HEK293 (cell line): ENCODE measurements around the gene MMP21.

Experiments
- BCL11B ChIP-seq: fragments of 450-650 bp; formaldehyde crosslinking; IDR thresholded peaks from 2 replicates; pipeline ENCODE4 v1.5.1; 2016; ENCODE audit warnings: low read depth, missing biosample characterization, missing genetic modification characterization
- GFI1B ChIP-seq: fragments of 450-650 bp; formaldehyde crosslinking; IDR thresholded peaks from 2 replicates; pipeline ENCODE4 v1.5.1; 2016; ENCODE audit warnings: missing biosample characterization, missing genetic modification characterization
- GLIS1 ChIP-seq: fragments of 450-650 bp; formaldehyde crosslinking; IDR thresholded peaks from 2 replicates; pipeline ENCODE4 v1.5.1; 2016; ENCODE audit warnings: missing biosample characterization, missing genetic modification characterization
- GLIS2 ChIP-seq: fragments of 450-650 bp; formaldehyde crosslinking; IDR thresholded peaks from 2 replicates; pipeline ENCODE4 v1.5.1; 2016; ENCODE audit warnings: missing biosample characterization, missing genetic modification characterization
- HOXA7 ChIP-seq: sonication (generic); formaldehyde crosslinking; IDR thresholded peaks from 2 replicates; pipeline ENCODE4 v1.8.1; 2022; ENCODE audit warnings: missing genetic modification reagents, borderline replicate concordance
- KLF16 ChIP-seq: fragments of 450-650 bp; formaldehyde crosslinking; IDR thresholded peaks from 2 replicates; pipeline ENCODE4 v1.5.1; 2017; ENCODE audit warnings: missing biosample characterization, missing genetic modification characterization
- SCRT1 ChIP-seq: fragments of 450-650 bp; formaldehyde crosslinking; IDR thresholded peaks from 2 replicates; pipeline ENCODE4 v1.5.1; 2016; ENCODE audit warnings: missing biosample characterization, missing genetic modification characterization, borderline replicate concordance
- SP7 ChIP-seq: fragments of 450-650 bp; formaldehyde crosslinking; IDR thresholded peaks from 2 replicates; pipeline ENCODE4 v1.5.1; 2016; ENCODE audit warnings: missing biosample characterization, missing genetic modification characterization
- TCF7L2 ChIP-seq: IDR thresholded peaks from 2 replicates; pipeline ENCODE4 v1.6.1; 2011; ENCODE audit warnings: low read depth, mild to moderate bottlenecking, inconsistent platforms, low read length, moderate library complexity, borderline replicate concordance
- ZBTB11 ChIP-seq: fragments of 450-650 bp; formaldehyde crosslinking; conservative IDR thresholded peaks from 2 replicates; pipeline ENCODE4 v1.5.1; 2016; ENCODE audit warnings: low read depth, missing biosample characterization, missing genetic modification characterization
- ZBTB8A ChIP-seq: fragments of 450-650 bp; formaldehyde crosslinking; IDR thresholded peaks from 2 replicates; pipeline ENCODE4 v1.5.1; 2016; ENCODE audit warnings: missing biosample characterization, missing genetic modification characterization
- ZNF112 ChIP-seq: fragments of 450-650 bp; formaldehyde crosslinking; IDR thresholded peaks from 2 replicates; pipeline ENCODE4 v1.5.0; 2017; ENCODE audit warnings: missing biosample characterization, missing genetic modification characterization
- ZNF140 ChIP-seq: fragments of 450-650 bp; formaldehyde crosslinking; IDR thresholded peaks from 2 replicates; pipeline ENCODE4 v1.5.1; 2016; ENCODE audit warnings: missing biosample characterization, missing genetic modification characterization
- ZNF155 ChIP-seq: fragments of 450-650 bp; formaldehyde crosslinking; IDR thresholded peaks from 2 replicates; pipeline ENCODE4 v1.5.1; 2016; ENCODE audit warnings: missing biosample characterization, missing genetic modification characterization
- ZNF169 ChIP-seq: fragments of 450-650 bp; formaldehyde crosslinking; IDR thresholded peaks from 2 replicates; pipeline ENCODE4 v1.5.1; 2016; ENCODE audit warnings: missing biosample characterization, missing genetic modification characterization
- ZNF175 ChIP-seq: fragments of 450-650 bp; formaldehyde crosslinking; IDR thresholded peaks from 2 replicates; pipeline ENCODE4 v1.5.1; 2016; ENCODE audit warnings: missing biosample characterization, missing genetic modification characterization
- ZNF184 ChIP-seq: fragments of 450-650 bp; IDR thresholded peaks from 2 replicates; pipeline ENCODE4 v1.5.1; 2018; ENCODE audit warnings: missing biosample characterization, mild to moderate bottlenecking, missing genetic modification characterization
- ZNF274 ChIP-seq, 2 experiments: fragments of 200-500 bp in 1 of 2; fragments of 450-650 bp in 1 of 2; sonication (Bioruptor generic) in 1 of 2; formaldehyde crosslinking in 1 of 2; IDR thresholded peaks; 2 replicates each; pipeline versions ENCODE4 v1.5.1 to v1.6.1; 2014 to 2016; ENCODE audit warnings: borderline replicate concordance in 1 of 2, inconsistent platforms in 1 of 2, low read length in 1 of 2, missing biosample characterization in 1 of 2, missing genetic modification characterization in 1 of 2
- ZNF311 ChIP-seq: fragments of 450-650 bp; formaldehyde crosslinking; IDR thresholded peaks from 2 replicates; pipeline ENCODE4 v1.5.1; 2017; ENCODE audit warnings: missing biosample characterization, missing genetic modification characterization, borderline replicate concordance
- ZNF518A ChIP-seq: fragments of 450-650 bp; formaldehyde crosslinking; conservative IDR thresholded peaks from 2 replicates; pipeline ENCODE4 v1.5.1; 2016; ENCODE audit warnings: low read depth, missing biosample characterization, missing genetic modification characterization
- ZNF560 ChIP-seq: fragments of 450-650 bp; formaldehyde crosslinking; IDR thresholded peaks from 2 replicates; pipeline ENCODE4 v1.5.1; 2017; ENCODE audit warnings: missing biosample characterization, missing genetic modification characterization, borderline replicate concordance
- ZNF624 ChIP-seq: fragments of 450-650 bp; formaldehyde crosslinking; IDR thresholded peaks from 2 replicates; pipeline ENCODE4 v1.5.1; 2017; ENCODE audit warnings: missing biosample characterization, missing genetic modification characterization
- ZNF707 ChIP-seq: fragments of 450-650 bp; formaldehyde crosslinking; IDR thresholded peaks from 2 replicates; pipeline ENCODE4 v1.5.1; 2016; ENCODE audit warnings: missing biosample characterization, missing genetic modification characterization
- ZNF76 ChIP-seq: fragments of 450-650 bp; formaldehyde crosslinking; IDR thresholded peaks from 2 replicates; pipeline ENCODE4; 2016; ENCODE audit warnings: low read depth, missing biosample characterization, missing genetic modification characterization, borderline replicate concordance
- ZSCAN30 ChIP-seq: fragments of 450-650 bp; IDR thresholded peaks from 2 replicates; pipeline ENCODE4 v1.5.1; 2018; ENCODE audit warnings: missing biosample characterization, mild to moderate bottlenecking, missing genetic modification characterization, moderate library complexity
- TF ChIP-seq, protein P1 (sequence below): fragments of 450-650 bp; formaldehyde crosslinking; IDR thresholded peaks from 2 replicates; pipeline ENCODE4 v1.5.1; 2016; ENCODE audit warnings: missing biosample characterization, missing genetic modification characterization
- TF ChIP-seq, protein P2 (sequence below): fragments of 450-650 bp; formaldehyde crosslinking; IDR thresholded peaks from 2 replicates; pipeline ENCODE4 v1.5.1; 2016; ENCODE audit warnings: missing biosample characterization, missing genetic modification characterization

The MMP21 gene

DNA sequence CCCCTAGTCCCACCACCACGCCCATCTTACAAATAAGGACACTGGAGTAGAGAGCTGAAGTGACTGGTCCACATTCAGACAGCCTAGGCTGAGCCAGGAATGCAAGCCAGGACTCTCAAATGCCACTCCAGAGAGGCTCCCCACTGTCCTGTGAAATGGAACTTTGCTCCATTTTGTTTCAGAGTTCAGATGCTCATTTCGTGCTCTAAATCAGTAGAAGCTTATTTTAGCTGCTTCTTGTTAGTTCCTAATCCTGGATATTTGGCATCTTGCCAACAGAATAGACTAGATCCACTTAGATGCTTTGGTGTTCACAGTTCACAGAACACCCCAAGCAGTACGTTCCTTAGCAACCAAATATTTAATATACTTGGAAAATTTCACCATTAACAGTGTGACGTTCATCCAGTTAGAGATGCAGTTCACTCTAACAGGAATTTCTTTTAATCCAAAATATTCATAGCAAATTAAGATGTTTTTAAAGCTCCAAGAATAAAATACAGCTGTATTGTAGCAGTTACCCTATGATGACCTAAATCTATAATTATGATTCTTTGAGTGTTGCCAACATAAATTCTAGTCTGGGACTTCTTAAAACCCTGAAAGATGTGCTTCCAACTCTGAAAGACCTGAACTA, 7.3 kb downstream of the MMP21 start (continued):
- TF ChIP-seq SCRT1 (no peak), BCL11B (tag by site-specific recombination) (no peak), ZNF311 (tag by site-specific recombination) (no peak), GLIS2 (tag by site-specific recombination) (no peak), ZBTB8A (tag by site-specific recombination) (no peak), ZNF560 (no peak), ZNF140 (no peak), ZNF155 (no peak), SP7 (tag by site-specific recombination) (no peak), ZNF274 (IDR thresholded peaks at IDR 0.05; ENCODE audit: low read length) (no peak), ZNF274 (tag by site-specific recombination; IDR thresholded peaks at IDR 0.05; ENCODE audit: borderline replicate concordance) (no peak), HOXA7 (no peak), ZNF184 (tag by site-specific recombination) (peak; percentile 68), TCF7L2 (no peak), ZNF169 (tag by site-specific recombination) (no peak), ZNF112 (peak; percentile 56; the same call in 1 of the 2 replicates), ZNF518A (no peak), ZNF175 (no peak), ZNF76 (tag by site-specific recombination) (no peak), ZBTB11 (tag by site-specific recombination) (no peak), GLIS1 (no peak), ZNF624 (tag by site-specific recombination) (no peak), ZSCAN30 (no peak; the same call in 1 of the 2 replicates), GFI1B (tag by site-specific recombination) (no peak), KLF16 (tag by site-specific recombination) (no peak), ZNF707 (tag by site-specific recombination) (no peak)
- TF ChIP-seq, protein P1, sequence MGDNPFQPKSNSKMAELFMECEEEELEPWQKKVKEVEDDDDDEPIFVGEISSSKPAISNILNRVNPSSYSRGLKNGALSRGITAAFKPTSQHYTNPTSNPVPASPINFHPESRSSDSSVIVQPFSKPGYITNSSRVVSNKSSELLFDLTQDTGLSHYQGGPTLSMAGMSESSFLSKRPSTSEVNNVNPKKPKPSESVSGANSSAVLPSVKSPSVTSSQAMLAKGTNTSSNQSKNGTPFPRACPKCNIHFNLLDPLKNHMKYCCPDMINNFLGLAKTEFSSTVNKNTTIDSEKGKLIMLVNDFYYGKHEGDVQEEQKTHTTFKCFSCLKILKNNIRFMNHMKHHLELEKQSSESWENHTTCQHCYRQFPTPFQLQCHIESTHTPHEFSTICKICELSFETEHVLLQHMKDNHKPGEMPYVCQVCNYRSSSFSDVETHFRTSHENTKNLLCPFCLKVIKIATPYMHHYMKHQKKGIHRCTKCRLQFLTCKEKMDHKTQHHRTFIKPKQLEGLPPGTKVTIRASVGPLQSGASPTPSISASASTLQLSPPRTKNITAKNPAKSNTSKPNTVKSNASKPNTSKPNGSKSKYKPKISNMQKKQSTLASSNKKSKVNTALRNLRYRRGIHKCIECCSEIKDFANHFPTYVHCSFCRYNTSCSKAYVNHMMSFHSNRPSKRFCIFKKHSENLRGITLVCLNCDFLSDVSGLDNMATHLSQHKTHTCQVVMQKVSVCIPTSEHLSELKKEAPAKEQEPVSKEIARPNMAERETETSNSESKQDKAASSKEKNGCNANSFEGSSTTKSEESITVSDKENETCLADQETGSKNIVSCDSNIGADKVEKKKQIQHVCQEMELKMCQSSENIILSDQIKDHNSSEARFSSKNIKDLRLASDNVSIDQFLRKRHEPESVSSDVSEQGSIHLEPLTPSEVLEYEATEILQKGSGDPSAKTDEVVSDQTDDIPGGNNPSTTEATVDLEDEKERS (tag by site-specific recombination): no peak
- TF ChIP-seq, protein P2, sequence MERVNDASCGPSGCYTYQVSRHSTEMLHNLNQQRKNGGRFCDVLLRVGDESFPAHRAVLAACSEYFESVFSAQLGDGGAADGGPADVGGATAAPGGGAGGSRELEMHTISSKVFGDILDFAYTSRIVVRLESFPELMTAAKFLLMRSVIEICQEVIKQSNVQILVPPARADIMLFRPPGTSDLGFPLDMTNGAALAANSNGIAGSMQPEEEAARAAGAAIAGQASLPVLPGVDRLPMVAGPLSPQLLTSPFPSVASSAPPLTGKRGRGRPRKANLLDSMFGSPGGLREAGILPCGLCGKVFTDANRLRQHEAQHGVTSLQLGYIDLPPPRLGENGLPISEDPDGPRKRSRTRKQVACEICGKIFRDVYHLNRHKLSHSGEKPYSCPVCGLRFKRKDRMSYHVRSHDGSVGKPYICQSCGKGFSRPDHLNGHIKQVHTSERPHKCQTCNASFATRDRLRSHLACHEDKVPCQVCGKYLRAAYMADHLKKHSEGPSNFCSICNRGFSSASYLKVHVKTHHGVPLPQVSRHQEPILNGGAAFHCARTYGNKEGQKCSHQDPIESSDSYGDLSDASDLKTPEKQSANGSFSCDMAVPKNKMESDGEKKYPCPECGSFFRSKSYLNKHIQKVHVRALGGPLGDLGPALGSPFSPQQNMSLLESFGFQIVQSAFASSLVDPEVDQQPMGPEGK (tag by site-specific recombination): no peak
